Measurements from ENCODE around the gene CTNNBIP1. TPM values are rescaled to one million over a fixed set of nuclear protein-coding genes. Genes with fewer than 3 reads are reported as not detected.

CTNNBIP1 gene
- total RNA-seq, 1 donor from 2014 or later: 5.6 TPM

DNA sequence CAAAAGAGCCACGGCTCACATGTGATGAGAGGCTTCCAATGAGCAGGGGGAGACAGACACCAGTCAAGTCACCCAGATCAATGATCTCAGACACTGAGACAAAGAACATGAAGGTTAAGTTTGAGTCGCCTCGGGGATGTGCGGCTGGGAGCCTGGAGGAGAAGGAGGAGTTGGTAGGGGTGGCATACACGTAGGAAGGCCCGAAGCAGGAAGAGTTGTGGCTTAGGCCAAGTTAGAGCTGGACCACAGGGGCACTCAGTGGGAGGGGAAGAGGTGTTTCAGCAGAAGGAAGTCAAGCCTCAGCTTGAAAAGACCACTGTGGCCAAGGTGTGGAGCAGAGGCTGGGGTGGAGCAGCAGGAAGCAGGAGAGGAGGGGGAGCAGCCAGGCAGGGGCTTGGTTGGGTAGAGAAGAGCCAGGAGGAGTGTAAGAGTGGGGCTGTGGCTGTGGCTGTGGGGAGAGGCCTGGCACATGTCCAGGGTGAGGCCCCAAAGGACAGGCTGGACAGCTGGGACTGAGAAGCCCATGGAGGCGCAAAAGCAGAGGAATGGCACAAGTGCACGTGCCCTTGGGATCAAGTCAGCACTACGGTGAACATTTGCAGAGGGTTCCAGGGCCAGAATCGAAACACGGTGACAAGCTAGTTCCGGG is 27.6 kb downstream of the CTNNBIP1 start:
- intact Hi-C loops (cut with micrococcal nuclease): no loop called here
- Mint-ChIP-seq H3K9me3 (no peaks in the 10 kb centered on the region), H3K4me1 (ENCODE audit: low read depth) (peaks cover 13% of the 10 kb centered on the region), H3K27me3 (ENCODE audit: insufficient read depth) (no peaks in the 10 kb centered on the region), H3K36me3 (ENCODE audit: low read depth) (no peaks in the 10 kb centered on the region), H3K27ac (peak overlapping the region; percentile 81), H3K4me3 (no peak overlapping the region)
- DNase-seq (ENCODE audit: low spot score): no peak

DNA sequence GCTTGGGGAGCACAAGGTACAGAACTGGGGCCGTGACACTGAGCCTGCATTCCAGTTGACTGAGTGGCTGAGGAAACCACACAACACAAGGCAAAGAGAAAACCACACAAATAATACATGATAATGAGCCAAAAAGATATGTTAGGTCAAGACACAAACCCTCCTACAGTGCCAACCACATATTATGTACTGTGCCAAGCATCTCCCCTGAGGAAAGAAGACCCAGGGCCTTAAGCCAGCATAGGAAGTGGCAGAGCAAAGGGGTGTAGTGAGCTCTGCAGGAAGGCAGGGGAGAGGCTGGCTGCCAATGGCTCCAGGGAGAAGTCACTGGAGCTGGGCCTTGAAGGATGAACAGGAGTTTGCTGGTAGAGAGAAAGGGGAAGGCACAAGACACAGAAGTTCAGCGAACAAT is 28.2 kb downstream of the CTNNBIP1 start:
- intact Hi-C loops (cut with micrococcal nuclease): no loop called here
- Mint-ChIP-seq H3K4me1 (ENCODE audit: low read depth) (peaks cover 13% of the 10 kb centered on the region), H3K27me3 (ENCODE audit: insufficient read depth) (no peaks in the 10 kb centered on the region), H3K36me3 (ENCODE audit: low read depth) (no peaks in the 10 kb centered on the region), H3K27ac (peak overlapping the region; percentile 81), H3K4me3 (no peak overlapping the region), H3K9me3 (no peaks in the 10 kb centered on the region)
- DNase-seq (ENCODE audit: low spot score): no peak

DNA sequence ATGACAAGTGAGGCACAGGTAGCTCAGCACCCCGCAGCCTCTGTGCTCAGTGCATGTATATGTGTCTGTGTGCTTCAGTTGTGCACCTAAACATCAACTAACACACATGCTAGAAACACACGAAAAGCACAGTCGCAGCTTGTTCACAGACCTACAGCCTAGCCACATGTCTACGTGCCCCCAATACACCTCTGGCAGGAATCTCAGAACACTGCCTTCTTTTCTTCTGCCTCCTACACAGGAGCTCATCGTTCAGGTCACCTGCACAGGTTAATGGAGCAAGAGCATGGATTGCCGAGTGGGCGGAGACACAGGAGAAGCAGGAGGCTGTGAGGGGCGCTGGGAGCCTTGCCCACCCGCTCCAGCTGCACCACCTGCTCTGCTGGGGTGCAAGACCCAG is 31.7 kb downstream of the CTNNBIP1 start:
- H3K9me3 Mint-ChIP-seq: no peaks in the 10 kb centered on the region
- no peak for DNase-seq (ENCODE audit: low spot score)
- H3K27ac Mint-ChIP-seq: no peak overlapping the region
- H3K27me3 Mint-ChIP-seq (ENCODE audit: insufficient read depth): no peaks in the 10 kb centered on the region
- H3K4me3 Mint-ChIP-seq: no peak overlapping the region
- peaks cover 20% of the 10 kb centered on the region for H3K4me1 Mint-ChIP-seq (ENCODE audit: low read depth)
- H3K36me3 Mint-ChIP-seq (ENCODE audit: low read depth): no peaks in the 10 kb centered on the region
- intact Hi-C loops (cut with micrococcal nuclease): no loop called here

DNA sequence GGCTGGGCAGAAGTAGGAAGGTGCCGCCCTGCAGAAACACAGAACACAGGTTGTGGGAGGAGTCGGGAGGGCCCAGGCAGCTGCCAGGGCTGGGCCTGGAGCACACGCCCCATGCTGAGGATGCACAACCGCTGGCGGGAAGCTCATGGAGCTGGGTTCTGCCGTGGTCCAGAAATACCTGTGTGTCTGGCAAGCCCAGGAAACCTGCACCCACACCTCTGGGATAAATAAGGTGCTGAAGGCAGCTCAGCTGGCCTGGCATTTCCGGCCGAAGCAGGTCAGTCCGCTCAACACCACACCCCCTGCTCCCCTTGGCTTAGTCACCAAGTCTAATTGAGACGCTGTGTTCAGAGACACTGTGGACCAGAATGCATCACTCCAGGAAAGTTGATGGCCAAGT is 32.1 kb downstream of the CTNNBIP1 start:
- intact Hi-C loops (cut with micrococcal nuclease): no loop called here
- no peaks in the 10 kb centered on the region for H3K36me3 Mint-ChIP-seq (ENCODE audit: low read depth)
- no peaks in the 10 kb centered on the region for H3K27me3 Mint-ChIP-seq (ENCODE audit: insufficient read depth)
- H3K9me3 Mint-ChIP-seq: no peaks in the 10 kb centered on the region
- DNase-seq (ENCODE audit: low spot score): no peak
- H3K4me1 Mint-ChIP-seq (ENCODE audit: low read depth): peaks cover 20% of the 10 kb centered on the region
- no peak overlapping the region for H3K27ac Mint-ChIP-seq
- no peak overlapping the region for H3K4me3 Mint-ChIP-seq

DNA sequence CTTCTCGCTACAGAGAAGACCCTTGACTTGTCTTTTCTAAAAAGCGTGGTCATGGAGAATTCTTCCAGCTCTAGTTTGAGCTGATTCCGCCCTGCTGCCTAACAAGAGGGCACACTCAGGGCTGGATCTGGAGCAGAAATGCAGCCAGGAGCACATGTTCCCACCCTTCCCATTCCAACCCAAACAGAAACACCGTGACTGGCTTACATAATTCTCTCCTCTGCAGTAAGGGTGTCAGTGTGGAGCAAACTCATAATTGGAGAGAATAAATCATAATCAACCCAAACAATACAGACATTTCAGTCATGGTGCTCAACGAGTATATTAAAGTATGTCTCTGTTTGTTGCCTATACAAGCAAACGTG is 34.5 kb downstream of the CTNNBIP1 start:
- H3K9me3 Mint-ChIP-seq: no peaks in the 10 kb centered on the region
- no peak for DNase-seq (ENCODE audit: low spot score)
- intact Hi-C loops (cut with micrococcal nuclease): loop anchor here (1.0 to 2.0 kb wide), 5 partner anchors 35 to 553 kb away; partner anchors contain the start of genes CTNNBIP1 and UBE4B
- H3K4me3 Mint-ChIP-seq: no peak overlapping the region
- H3K27me3 Mint-ChIP-seq (ENCODE audit: insufficient read depth): no peaks in the 10 kb centered on the region
- H3K36me3 Mint-ChIP-seq (ENCODE audit: low read depth): no peaks in the 10 kb centered on the region
- H3K27ac Mint-ChIP-seq: no peak overlapping the region
- H3K4me1 Mint-ChIP-seq (ENCODE audit: low read depth): peaks cover 7% of the 10 kb centered on the region

DNA sequence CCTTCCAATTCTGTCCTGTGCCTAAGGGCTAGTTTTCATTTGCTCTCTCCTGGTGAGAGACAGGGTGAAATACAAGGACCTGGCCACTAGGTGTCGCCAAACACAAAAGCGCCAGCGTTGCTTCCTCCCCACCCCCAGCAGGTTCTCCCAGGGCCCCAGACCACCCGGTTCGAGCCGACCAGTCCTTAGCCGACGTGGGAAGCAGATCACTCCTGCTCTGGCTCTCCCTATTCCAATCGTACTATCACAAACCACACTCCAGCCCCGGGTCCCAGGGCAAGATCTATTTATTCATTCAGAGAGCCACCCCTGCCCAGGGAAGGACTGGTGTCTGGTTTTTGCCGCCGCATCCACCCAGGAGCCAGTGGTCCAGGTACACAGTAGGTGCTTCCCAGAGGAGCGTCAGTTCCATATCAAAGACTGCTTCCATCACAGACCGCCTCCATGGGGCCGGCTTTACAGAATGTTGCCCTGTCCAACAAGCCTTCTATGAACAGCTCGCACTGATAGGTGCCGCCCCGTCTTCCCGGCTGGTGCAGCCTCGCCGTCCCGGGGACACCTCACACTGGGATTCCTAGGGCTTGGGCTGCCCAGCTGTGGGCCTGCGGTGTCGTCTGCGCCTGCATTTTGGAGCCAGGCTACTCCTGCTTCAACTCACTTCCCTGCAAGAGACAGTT is 35.0 kb downstream of the CTNNBIP1 start:
- no peak overlapping the region for H3K27ac Mint-ChIP-seq
- H3K4me3 Mint-ChIP-seq: no peak overlapping the region
- intact Hi-C loops (cut with micrococcal nuclease): loop anchor here (1.0 to 2.0 kb wide), 5 partner anchors 36 to 553 kb away; partner anchors contain the start of genes CTNNBIP1 and UBE4B
- H3K27me3 Mint-ChIP-seq (ENCODE audit: insufficient read depth): no peaks in the 10 kb centered on the region
- no peaks in the 10 kb centered on the region for H3K9me3 Mint-ChIP-seq
- peak; percentile 60 for DNase-seq (ENCODE audit: low spot score)
- no peaks in the 10 kb centered on the region for H3K36me3 Mint-ChIP-seq (ENCODE audit: low read depth)
- peaks cover 7% of the 10 kb centered on the region for H3K4me1 Mint-ChIP-seq (ENCODE audit: low read depth)

DNA sequence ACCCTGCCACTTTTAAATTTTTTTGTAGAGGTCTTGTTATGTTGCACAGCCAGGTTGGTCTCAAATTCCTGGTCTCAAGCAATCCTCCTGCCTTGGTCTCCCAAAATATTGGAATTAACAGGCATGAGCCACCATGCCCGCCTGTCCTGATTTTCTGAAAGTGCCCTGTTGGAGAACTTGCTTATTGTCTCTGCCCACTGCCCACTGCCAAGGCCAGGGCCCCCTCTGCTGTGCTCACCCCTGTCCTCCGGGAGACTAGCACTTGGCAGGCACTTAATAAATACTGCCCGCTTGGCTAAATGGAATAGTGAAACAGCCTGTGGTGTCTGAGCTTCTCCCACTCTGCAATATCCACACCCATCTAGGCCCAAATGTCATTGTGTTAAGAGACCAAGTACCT is 35.7 kb downstream of the CTNNBIP1 start:
- Mint-ChIP-seq H3K27me3 (ENCODE audit: insufficient read depth) (no peaks in the 10 kb centered on the region), H3K4me1 (ENCODE audit: low read depth) (peaks cover 7% of the 10 kb centered on the region), H3K36me3 (ENCODE audit: low read depth) (no peaks in the 10 kb centered on the region), H3K9me3 (no peaks in the 10 kb centered on the region), H3K4me3 (no peak overlapping the region), H3K27ac (no peak overlapping the region)
- intact Hi-C loops (cut with micrococcal nuclease): loop anchor here (2.0 kb wide), 2 partner anchors 36 to 76 kb away; partner anchors contain the start of gene CTNNBIP1
- DNase-seq (ENCODE audit: low spot score): no peak

DNA sequence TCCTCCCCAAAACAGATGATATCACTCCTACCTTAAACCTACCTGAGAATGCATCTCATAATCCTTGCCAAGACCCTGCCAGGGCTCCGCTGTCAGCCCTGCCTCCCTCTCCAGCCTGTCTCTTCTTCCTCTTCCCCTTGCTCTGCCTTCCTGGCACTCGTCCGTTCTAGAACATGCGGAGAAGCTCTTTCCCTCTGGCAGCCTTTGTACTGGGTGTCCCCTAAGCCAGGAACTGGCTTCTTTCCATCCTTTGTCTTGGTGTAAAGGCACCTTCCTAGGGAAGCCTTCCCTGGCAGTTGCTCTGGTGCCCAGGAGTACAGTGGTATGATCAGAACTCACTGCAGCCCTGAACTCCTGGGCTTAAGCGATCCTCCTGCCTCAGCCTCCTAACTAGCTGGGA is 36.1 kb downstream of the CTNNBIP1 start:
- no peak overlapping the region for H3K27ac Mint-ChIP-seq
- intact Hi-C loops (cut with micrococcal nuclease): loop anchor here (2.0 kb wide), 2 partner anchors 37 to 77 kb away; partner anchors contain the start of gene CTNNBIP1
- no peak for DNase-seq (ENCODE audit: low spot score)
- H3K4me3 Mint-ChIP-seq: no peak overlapping the region
- peaks cover 7% of the 10 kb centered on the region for H3K4me1 Mint-ChIP-seq (ENCODE audit: low read depth)
- H3K9me3 Mint-ChIP-seq: no peaks in the 10 kb centered on the region
- no peaks in the 10 kb centered on the region for H3K36me3 Mint-ChIP-seq (ENCODE audit: low read depth)
- no peaks in the 10 kb centered on the region for H3K27me3 Mint-ChIP-seq (ENCODE audit: insufficient read depth)

DNA sequence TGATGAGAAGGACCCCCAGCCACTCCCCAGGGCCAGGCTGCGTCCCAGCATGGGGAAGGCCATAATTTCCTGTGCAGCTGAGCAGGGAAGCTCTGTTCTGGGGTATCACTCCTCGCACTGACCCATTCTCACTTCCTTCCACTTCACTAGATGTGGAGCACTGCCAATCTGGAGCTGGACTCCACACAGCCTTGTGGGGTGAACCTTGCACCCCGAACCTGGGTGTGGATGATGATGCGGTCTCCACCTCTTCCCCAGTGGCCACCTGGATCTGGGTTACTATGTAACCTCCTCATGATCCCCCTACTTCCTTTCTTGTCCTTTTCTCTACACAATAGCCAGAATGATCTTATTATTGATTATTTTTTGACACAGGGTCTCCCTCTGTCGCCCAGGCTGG is 36.7 kb downstream of the CTNNBIP1 start:
- Mint-ChIP-seq H3K4me3 (no peak overlapping the region), H3K9me3 (no peaks in the 10 kb centered on the region), H3K36me3 (ENCODE audit: low read depth) (no peaks in the 10 kb centered on the region), H3K27ac (no peak overlapping the region), H3K27me3 (ENCODE audit: insufficient read depth) (no peaks in the 10 kb centered on the region), H3K4me1 (ENCODE audit: low read depth) (peaks cover 7% of the 10 kb centered on the region)
- no peak for DNase-seq (ENCODE audit: low spot score)
- intact Hi-C loops (cut with micrococcal nuclease): no loop called here

DNA sequence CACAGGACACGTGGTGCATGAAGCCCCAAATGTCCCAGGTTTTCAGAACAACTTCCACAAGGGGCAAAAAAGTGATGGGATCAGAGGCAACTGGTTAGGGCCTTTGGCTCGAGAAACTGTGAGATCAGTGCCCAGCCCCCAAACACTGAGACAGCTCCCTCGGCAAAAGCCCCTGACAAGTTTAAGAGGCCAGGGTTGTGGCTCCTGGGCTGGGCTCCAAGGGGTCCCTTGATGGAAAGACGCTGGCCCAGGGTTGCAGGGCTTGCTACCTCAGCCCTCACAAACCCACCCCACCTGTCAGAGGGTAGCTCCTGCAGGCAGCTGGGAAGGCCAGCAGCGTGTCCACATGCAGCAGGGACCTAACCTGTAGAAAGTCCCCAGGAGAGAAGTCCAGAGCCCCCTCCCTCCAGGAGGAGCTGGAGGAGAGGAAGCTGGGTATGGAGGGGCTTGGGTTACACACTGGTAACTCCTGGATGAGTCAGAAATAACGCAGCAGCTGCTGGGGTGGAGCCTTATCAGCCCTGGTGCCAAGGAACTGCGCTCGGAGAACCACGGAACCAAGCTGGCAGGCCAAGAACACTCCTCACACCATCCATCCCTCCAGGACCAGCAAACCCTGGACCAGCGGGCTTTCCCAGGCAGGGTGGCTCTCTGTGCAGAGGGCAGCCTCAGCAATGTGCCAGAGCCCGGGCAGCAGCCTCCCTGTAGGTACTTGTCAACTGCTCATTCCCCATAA is 37.5 kb downstream of the CTNNBIP1 start:
- H3K36me3 Mint-ChIP-seq (ENCODE audit: low read depth): no peaks in the 10 kb centered on the region
- H3K4me3 Mint-ChIP-seq: no peak overlapping the region
- no peak for DNase-seq (ENCODE audit: low spot score)
- H3K27ac Mint-ChIP-seq: no peak overlapping the region
- H3K4me1 Mint-ChIP-seq (ENCODE audit: low read depth): peaks cover 7% of the 10 kb centered on the region
- no peaks in the 10 kb centered on the region for H3K9me3 Mint-ChIP-seq
- intact Hi-C loops (cut with micrococcal nuclease): no loop called here
- no peaks in the 10 kb centered on the region for H3K27me3 Mint-ChIP-seq (ENCODE audit: insufficient read depth)

DNA sequence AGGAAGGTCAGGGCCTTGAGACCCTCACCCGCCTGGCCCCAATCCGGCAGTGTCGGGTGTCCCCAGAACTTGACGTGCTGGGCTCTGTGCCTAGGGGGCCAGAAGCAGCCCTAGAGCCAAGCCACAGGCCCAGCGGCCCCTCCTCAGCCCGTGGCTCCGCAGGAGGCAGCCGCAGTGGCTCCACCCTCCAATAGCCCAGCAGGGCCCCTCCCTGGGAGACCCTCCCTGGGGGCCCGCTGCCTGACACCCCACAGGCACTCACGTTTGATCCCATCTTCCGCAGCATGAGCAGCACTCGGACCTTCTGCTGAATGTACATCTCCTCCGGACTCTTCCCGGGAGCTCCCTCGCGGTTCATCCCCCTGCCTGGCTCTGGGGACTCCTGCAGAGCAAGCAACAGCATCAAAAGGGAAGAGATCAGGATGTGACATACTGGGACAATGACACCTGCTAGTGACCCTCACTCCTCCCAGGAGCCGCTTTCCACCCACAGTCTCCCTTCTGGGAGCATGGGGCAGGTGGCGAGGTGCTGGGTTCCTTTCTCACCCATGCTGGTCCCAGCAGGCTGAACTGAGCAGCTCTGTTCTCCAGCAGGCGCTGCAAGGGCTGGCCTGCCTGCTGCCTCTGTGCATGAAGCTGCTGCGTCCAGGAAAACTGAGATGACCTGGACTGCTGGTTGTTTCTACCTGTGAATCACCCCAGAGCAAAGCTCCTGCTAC is 38.2 kb downstream of the CTNNBIP1 start:
- Mint-ChIP-seq H3K4me1 (ENCODE audit: low read depth) (peaks cover 7% of the 10 kb centered on the region), H3K27me3 (ENCODE audit: insufficient read depth) (no peaks in the 10 kb centered on the region), H3K36me3 (ENCODE audit: low read depth) (no peaks in the 10 kb centered on the region), H3K9me3 (no peaks in the 10 kb centered on the region), H3K4me3 (no peak overlapping the region), H3K27ac (no peak overlapping the region)
- intact Hi-C loops (cut with micrococcal nuclease): no loop called here
- DNase-seq (ENCODE audit: low spot score): no peak

DNA sequence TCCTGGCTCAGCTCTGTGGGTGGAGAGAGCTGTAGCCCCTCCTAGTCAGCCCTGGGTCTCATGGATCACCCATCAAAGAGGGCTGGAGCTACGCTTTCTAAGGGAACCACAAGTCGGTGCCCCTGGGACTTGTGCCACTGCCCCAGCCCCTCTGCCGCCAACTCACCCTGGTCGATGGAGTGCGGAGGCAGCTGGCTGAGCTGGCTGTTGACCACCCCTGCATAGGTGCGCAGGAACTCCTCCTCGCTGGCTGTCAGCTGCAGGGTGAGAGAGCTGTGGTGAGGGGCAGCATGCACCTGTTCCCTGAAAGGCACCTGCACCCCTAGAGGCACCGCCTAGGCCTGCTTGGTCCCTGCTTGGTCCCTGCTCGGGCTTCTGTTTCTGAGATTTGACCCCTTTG is 39.0 kb downstream of the CTNNBIP1 start:
- no peaks in the 10 kb centered on the region for H3K9me3 Mint-ChIP-seq
- no peaks in the 10 kb centered on the region for H3K27me3 Mint-ChIP-seq (ENCODE audit: insufficient read depth)
- H3K27ac Mint-ChIP-seq: no peak overlapping the region
- no peak for DNase-seq (ENCODE audit: low spot score)
- no peak overlapping the region for H3K4me3 Mint-ChIP-seq
- intact Hi-C loops (cut with micrococcal nuclease): no loop called here
- H3K4me1 Mint-ChIP-seq (ENCODE audit: low read depth): peaks cover 7% of the 10 kb centered on the region
- no peaks in the 10 kb centered on the region for H3K36me3 Mint-ChIP-seq (ENCODE audit: low read depth)
